HG03457 (cell line): ENCODE results near the gene FREM1.

Source experiments
- ATAC-seq: cut with Tn5 transposase; IDR thresholded peaks from one replicate; pipeline ENCODE4 v1.9.1; 2021; ENCODE audit warnings: moderate number of reproducible peaks; ENCODE audit not compliant: unreplicated experiment

Gene FREM1

DNA sequence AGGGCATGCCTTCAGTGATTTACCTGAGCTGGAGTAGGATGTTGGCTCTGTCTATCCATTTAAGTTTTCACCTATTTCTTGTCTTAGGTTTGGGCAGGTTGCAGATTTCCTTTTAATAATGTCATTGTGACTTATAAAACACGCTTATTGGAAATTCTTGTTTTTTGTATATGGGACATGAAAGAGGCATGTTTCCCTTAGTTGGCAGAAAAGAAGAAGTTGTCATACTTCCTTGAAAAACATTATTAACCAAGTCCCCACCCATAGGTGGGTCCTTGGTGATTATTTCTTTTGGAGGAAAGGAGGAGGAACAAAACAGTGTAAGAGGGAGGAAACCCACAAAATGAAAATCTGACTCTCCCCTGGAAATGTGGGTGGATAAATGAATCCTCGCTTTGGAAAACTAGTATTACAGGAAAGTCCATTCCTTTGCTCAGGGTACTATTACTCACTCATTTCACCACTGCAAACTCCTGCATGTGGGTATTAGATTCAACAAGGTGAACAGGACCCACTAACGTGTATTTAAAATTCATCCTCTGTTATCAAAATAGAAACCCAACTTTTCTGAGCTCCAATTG, 197.0 kb downstream of the FREM1 start:
- no peak for ATAC-seq

DNA sequence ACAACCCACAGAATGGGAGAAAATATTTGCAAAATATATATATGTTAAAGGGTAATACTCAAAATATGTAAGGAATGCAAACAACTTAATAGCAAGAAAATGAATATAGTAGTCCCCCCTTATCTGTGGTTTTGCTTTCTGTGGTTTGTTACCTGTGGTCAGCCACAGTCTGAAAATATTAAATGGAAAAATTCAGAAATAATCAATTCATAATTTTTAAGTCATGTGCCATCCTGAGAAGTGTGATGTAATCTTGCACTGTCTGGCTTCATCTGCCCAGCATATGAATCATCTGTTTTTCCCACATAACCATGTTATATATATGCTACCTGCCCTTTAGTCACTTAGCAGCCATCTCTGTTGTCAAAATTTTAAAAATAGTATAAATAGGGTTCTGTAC, 199.4 kb downstream of the FREM1 start:
- ATAC-seq = no peak

DNA sequence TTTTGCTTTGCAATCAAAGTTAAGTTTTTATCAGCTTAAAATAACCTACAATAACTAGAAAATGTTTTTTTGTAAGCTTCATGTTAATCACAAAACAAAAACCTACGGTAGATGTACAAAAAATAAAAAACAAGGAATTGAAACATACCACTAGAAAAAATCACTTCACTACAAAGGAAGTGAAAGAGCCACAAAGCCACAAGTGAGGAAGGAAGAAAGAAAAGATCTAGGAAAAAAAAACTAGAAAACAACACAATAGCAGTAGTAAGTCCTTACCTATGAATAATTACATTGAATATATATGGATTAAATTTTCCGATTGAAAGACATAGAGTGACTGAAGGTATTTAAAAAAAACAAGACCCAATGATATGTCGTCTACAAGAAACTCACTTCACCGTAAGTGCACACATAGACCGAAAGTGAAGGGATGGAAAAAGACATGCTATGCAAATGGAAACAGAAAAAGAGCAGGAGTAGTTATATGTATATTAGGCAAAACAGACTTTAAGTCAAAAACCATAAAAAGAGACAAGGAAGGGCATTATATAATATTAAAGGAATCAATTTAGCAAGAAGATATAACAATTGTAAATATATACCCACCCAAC, 203.6 kb downstream of the FREM1 start:
- no peak for ATAC-seq

DNA sequence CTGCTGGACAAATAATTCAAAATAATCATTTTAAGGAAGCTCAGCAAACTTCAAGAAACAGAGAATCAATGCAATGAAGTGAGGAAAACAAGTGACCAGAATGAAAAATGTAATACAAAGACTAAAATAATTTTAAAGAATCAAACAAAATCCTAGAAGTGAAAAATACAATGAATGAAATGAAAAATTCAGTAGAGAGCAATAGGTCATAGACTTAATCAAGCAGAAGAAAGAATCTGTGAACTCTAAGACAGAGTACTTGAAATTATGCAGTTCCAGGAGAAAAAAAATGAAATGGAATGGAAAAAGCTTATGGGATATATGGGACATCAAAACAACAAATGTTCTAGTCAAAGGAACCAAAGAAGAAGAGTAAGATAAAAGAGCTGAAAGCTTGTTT, 205.1 kb downstream of the FREM1 start:
- no peak for ATAC-seq

DNA sequence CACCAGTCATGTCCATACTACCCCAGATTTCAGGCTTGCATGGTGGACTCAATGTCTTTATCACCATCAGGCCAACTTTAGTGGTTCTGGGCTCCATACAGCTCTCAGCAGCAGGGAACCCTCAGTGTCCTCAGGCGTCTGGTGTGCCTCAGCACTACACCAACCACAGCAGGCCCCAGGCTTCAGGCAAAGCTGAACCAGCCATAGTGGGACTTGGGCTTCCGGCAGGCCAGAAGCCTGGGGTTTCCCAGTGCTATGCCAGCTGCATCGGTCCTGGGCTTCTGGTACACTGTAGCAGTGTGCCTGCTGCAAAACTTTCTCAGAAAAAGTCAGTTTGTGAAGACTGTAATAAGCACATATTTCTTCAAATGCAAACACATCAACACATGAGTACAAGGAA, 205.9 kb downstream of the FREM1 start:
- ATAC-seq = no peak

DNA sequence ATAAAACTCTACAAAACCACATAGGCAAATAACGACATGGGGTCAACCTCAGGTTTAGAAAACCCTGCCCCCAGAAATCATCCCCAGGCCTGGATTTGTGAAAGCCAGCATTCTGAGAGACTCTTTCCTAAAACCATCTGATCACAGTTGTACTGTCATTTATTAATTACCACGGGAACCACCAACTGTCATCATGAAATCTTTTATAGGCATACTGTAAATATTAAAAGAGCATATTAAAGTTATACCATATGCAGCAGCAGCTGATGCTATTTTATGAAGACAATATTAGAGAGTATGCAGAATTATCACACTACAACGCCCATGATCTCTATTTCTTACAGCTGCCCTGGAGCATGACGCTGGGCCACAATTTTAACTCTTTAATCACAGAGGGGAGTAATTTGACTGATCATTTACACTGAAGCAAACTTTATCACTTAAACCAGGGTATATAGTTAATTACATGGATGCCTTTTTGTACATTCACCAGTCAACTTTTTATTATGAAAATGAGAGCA, 208.0 kb downstream of the FREM1 start:
- no peak for ATAC-seq

DNA sequence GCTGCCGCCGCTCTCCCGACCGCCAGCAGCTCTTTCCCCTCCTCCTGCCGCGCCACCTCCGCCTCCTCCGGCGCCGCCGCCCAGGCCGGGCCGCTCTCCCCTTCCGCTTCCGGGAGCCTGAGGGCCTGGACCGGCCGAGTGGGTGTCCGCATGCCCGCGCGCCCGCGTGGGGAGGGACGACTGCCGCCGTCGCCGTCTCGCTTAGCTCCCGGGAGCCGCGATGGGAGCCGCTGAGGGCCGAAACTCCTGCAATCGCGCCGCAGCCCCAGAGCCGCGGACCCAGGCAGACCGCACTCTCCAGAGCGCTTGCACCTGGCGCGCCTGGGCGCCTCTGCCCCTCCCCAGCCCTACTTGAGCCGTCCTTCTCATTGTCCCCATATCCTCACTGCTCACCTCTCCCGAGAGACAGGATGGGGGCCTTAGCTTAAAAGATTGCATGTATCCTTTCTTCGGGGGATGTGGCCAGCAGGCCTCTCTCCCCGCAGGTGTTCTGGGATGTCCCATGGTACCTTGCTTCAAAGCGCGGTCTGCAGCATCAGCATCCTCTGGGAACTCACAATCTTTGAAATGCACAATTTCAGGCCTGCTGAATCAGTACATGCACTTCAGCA, 216.9 kb downstream of the FREM1 start, which contains the start of gene ZDHHC21:
Gene ZDHHC21, minus strand, starts transcription at position 182 of the 611 bp plus-strand sequence. CDS start 19,092 bp downstream, outside the sequence.
- peak; percentile 58 for ATAC-seq

DNA sequence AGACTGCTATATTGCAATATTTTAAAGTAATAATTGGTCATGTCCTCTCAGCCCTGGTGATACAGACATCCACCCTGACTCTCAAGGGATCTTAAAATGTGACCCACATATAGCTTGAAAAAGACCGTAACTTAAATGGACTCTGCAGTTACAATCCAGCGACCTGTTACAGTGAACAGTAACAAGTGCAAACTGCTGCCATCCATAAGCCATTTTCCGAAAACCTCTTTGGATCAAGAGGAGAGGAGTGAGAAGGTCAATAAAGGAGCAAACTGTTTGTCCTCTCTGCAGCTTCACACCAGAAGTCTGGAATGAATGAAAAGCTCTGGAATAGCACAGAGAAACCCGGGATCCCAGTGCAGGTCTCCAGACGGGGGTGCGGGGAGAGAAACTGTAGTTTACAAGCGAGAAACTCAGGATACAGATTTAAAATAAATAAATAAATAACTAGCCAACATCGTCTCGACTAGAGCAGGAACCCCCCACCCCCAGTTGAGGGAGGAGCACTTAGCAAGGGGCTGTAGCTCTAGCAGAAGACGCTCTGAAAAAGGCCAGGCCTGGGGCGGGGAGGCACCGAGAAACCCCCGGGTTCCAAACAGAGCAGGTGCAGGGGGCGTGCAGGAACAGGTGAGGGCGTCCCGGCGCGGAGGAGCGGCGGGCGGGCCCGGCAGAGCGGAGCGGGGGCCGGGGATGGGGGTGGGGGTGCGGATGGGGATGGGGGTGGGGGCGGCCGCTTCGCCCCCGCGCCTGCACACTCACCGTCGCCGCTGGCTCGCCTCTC, 217.6 kb downstream of the FREM1 start:
- peak; percentile 30 for ATAC-seq

DNA sequence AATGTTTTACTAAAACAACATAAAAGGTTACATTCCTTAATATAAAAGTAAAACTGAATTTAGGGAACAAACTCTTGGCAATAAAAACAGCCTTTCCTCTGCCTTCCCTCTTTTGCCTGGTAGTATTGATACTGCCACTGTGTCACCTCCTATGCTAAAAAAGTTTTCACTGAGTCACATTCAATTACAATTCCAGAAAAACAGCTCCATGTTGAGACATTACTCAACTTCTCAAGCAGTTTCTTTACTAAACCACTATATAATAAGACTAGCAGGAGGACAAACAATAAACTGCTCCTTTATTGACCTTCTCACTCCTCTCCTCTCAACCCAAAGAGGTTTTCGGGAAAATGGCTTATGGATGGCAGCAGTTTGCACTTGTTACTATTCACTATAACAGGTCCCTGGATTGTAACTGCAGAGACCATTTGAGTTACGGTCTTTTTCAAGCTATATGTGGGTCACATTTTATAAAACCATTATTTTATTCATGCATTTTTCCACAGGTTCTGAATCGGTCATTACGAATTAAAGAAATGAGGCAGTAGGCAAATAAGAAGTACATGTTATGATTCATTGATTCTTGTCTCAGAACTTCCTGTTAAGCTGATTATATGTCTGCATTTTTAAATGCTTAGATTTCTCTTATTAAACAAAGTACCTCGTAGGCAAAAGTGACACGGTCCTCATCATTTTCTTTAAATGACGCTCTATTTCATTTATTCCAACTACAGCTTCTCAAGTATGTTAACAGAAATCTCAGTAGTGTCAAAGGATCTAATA, 219.1 kb downstream of the FREM1 start:
- ATAC-seq = no peak

DNA sequence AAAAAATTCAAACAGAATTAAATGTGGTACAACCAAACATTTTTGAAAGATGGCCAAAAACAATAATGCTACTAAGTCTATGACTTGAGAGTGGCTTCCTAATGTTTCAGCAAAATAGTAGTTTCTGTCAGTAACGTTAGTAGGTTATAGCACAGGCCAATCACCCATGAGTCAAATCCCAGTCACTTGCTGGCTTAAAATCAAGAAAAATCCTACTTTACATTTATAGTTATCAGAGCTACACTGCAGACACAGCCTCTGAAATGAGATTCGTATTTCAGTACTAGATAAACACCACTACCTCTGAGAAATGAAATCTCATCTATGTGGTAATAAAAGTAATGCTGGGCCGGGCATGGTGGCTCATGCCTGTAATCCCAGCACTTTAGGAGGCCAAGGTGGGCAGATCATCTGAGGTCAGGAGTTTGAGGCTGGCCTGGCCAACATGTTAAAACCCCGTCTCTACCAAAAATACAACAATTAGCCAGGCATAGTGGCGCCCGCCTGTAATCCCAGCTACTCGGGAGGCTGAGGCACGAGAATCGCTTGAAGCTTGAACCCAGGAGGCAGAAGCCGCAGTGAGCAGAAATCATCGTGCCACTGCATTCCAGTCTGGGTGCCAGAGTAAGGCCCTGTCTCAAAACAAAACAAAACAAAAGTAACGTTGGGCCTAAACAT, 223.0 kb downstream of the FREM1 start:
- no peak for ATAC-seq

DNA sequence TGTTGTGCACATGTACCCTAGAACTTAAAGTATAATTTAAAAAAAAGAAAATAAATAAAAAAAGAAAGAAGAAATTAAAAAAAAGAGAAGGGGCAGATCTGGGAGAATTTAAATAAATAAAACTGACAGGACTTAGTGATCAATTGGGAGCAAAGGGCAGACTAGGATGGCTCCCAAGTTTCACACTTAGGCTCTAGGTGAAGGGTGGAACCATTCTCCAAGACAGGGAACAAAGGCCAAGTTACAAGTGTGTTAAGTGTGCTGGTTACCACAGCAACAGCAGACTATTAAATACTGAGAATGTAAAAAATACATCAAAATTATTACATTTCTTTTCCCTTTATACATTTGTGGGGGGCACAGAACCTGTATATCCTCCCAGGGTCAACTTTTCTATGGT, 224.1 kb downstream of the FREM1 start:
- ATAC-seq = no peak
